Measurements from ENCODE around the gene LTK.

Gene LTK

GRCh38 chr15:41560572-41560874, 46.9 kb upstream of the LTK start:
- no peak overlapping the region for H3K4me3 ChIP-seq (ENCODE audit: severe bottlenecking)
- DNase-seq (ENCODE audit: low spot score): no peak
- H3K27ac ChIP-seq (ENCODE audit: poor library complexity, severe bottlenecking): no peak overlapping the region
- peaks cover 5% of the 10 kb centered on the region for H3K4me1 ChIP-seq (ENCODE audit: insufficient read depth, poor library complexity, severe bottlenecking)
- H3K27me3 ChIP-seq (ENCODE audit: insufficient read depth, poor library complexity, severe bottlenecking): no peaks in the 10 kb centered on the region
- no peaks in the 10 kb centered on the region for H3K9me3 ChIP-seq (ENCODE audit: severe bottlenecking)
- ATAC-seq (ENCODE audit: low read depth): no peak
- no peak for TF ChIP-seq CTCF (IDR thresholded peaks at IDR 0.05; ENCODE audit: poor library complexity, severe bottlenecking)
- no peaks in the 10 kb centered on the region for H3K36me3 ChIP-seq (ENCODE audit: low read depth)

- Histone ChIP-seq H3K27me3 (ENCODE audit: insufficient read depth, poor library complexity, severe bottlenecking) (no peaks in the 10 kb centered on the region), H3K27ac (ENCODE audit: poor library complexity, severe bottlenecking) (peak overlapping the region; percentile 13), H3K36me3 (ENCODE audit: low read depth) (no peaks in the 10 kb centered on the region), H3K4me1 (ENCODE audit: insufficient read depth, poor library complexity, severe bottlenecking) (peaks cover 5% of the 10 kb centered on the region), H3K4me3 (ENCODE audit: severe bottlenecking) (peak overlapping the region; percentile 98), H3K9me3 (ENCODE audit: severe bottlenecking) (no peaks in the 10 kb centered on the region)
- ATAC-seq (ENCODE audit: low read depth) (peak; percentile 2; the same call in 1 of the 3 replicates), DNase-seq (ENCODE audit: low spot score) (no peak)
- no peak for TF ChIP-seq CTCF (IDR thresholded peaks at IDR 0.05; ENCODE audit: poor library complexity, severe bottlenecking)
These were observed 45.7 kb upstream of the LTK start for GRCh38 chr15:41559239-41559782.

- no peaks in the 10 kb centered on the region for H3K36me3 ChIP-seq (ENCODE audit: low read depth)
- peak within 1 kb of the TSS; percentile 13 for H3K27ac ChIP-seq (ENCODE audit: poor library complexity, severe bottlenecking)
- no peak for TF ChIP-seq CTCF (IDR thresholded peaks at IDR 0.05; ENCODE audit: poor library complexity, severe bottlenecking)
- DNase-seq (ENCODE audit: low spot score): no peak
- peak; percentile 53 for ATAC-seq (ENCODE audit: low read depth)
- no peaks in the 10 kb centered on the region for H3K27me3 ChIP-seq (ENCODE audit: insufficient read depth, poor library complexity, severe bottlenecking)
- peak within 1 kb of the TSS; percentile 98 for H3K4me3 ChIP-seq (ENCODE audit: severe bottlenecking)
- H3K4me1 ChIP-seq (ENCODE audit: insufficient read depth, poor library complexity, severe bottlenecking): peaks cover 5% of the 10 kb centered on the region
- no peaks in the 10 kb centered on the region for H3K9me3 ChIP-seq (ENCODE audit: severe bottlenecking)
These were observed 45.0 kb upstream of the LTK start, which contains the start of gene TYRO3 for GRCh38 chr15:41558400-41559238. TSS of gene TYRO3 (plus strand) at chr15:41559212. CDS start at chr15:41559258, 46 bp downstream.

- no peak for DNase-seq (ENCODE audit: low spot score)
- no peaks in the 10 kb centered on the region for H3K36me3 ChIP-seq (ENCODE audit: low read depth)
- peaks cover 5% of the 10 kb centered on the region for H3K4me1 ChIP-seq (ENCODE audit: insufficient read depth, poor library complexity, severe bottlenecking)
- H3K4me3 ChIP-seq (ENCODE audit: severe bottlenecking): peak overlapping the region; percentile 98
- peak; percentile 98 for TF ChIP-seq CTCF (IDR thresholded peaks at IDR 0.05; ENCODE audit: poor library complexity, severe bottlenecking)
- no peaks in the 10 kb centered on the region for H3K27me3 ChIP-seq (ENCODE audit: insufficient read depth, poor library complexity, severe bottlenecking)
- H3K9me3 ChIP-seq (ENCODE audit: severe bottlenecking): no peaks in the 10 kb centered on the region
- H3K27ac ChIP-seq (ENCODE audit: poor library complexity, severe bottlenecking): no peak overlapping the region
- peak; percentile 43 for ATAC-seq (ENCODE audit: low read depth)
These were observed 44.2 kb upstream of the LTK start for GRCh38 chr15:41557673-41558399.
